ENCODE results near the gene BAIAP2L2. TPM values are rescaled to one million over a fixed set of nuclear protein-coding genes. Genes with fewer than 3 reads are reported as not detected.

Gene BAIAP2L2
- total and polyA plus RNA-seq, 12 donors, result 0.09 to 6.0 (median 0.55) TPM; not detected in 1

DNA sequence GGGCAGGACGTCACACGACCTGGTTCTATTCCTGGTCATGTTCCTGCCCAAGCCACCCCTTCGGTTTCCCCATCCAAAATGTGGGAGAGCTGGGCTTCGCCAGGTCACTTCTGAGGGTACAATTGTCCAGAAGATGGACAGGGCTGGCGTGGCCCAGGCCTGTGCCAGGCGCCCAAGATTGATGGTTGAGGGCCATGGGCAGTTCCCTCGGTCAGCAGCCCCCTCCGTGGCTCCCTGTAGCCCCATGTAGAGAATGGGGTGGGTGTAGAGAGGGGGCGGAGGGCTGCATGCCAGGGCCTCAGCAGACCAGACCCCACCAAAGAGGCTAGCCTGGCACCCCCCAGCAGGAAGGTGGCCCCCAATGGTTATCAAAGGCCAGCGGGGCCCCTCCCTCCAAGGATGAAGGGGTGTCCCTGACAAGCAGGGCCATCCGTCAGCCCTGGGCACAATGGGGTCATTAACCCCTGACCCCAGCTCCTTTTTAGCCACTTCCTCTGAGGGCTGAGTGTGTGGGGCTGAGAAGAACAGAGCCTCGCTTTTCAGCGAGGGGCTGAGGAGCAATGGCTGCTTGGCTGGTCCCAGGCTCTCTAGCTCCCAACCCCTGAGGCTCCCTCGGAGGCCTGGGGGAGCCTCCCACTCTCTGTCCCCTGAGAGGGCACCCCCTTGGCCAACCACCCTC is 64.3 kb downstream of the BAIAP2L2 start:
- intact Hi-C loops (cut with DNase I), result no loop called here
- DNase-seq, result no peak
- TF ChIP-seq CTCF (IDR thresholded peaks at IDR 0.05) (no peak), POLR2A (IDR thresholded peaks at IDR 0.05) (no peak)
- Histone ChIP-seq H3K27ac (no peak overlapping the region), H3K4me1 (replicated peaks in 1 of 2) (no peaks in the 10 kb centered on the region), H3K36me3 (replicated peaks in 1 of 2) (no peaks in the 10 kb centered on the region), H3K9me3 (replicated peaks in 1 of 3) (no peaks in the 10 kb centered on the region), H3K27me3 (no peaks in the 10 kb centered on the region), H3K4me3 (no peak overlapping the region)
- WGBS, 4 donors, result 76 to 86% (median 78%) methylated on average over 7 to 14 of the region's 14 CpGs

DNA sequence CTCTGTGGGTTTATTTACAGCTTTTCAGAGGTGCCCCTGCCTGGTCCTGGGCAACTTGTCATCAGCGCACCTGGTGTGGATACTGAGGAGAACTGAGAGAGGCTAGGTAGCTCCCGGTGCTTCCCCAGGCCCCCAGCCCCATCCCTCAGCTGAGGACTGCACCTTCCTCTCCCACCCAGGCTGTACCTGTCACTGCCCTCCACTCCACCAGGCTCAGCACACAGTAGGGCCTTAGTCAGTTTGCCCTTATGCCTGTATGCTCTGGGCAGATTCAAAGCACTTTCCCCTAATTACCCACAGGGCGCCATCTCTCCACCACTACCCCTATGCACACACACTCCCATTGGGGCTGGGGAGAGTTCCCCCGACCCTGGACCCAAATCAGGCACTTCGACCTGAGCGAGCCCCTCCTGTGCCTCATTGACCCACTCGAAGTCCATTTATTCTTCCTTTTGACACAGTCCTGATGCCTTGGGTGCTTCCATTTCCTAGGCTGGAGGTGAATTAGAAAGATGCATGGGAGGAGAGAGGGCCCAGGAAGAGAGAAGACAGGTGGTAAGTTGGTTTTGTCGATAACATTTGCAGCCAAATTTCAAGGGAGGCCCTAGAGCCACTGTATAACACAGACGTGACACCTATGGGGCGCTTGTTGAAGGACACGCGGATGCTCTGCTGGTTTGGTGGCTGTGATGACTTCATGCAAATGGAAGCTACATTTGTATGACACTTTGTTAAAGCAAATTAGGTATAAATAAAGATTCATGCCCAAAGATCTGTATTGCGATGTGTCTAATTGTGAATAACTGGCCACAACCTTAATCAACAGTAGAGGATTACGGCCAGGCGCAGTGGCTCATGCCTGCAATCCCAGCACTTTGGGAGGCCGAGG is 67.1 kb downstream of the BAIAP2L2 start:
- no peaks in the 10 kb centered on the region for H3K9me3 ChIP-seq (replicated peaks in 1 of 3)
- no peaks in the 10 kb centered on the region for H3K27me3 ChIP-seq
- no peak overlapping the region for H3K4me3 ChIP-seq
- WGBS, 4 donors, result 89 to 96% (median 90%) methylated on average over 14 to 16 of the region's 16 CpGs
- no peak overlapping the region for H3K27ac ChIP-seq
- no peak for TF ChIP-seq POLR2A (IDR thresholded peaks at IDR 0.05)
- no peak for TF ChIP-seq CTCF (IDR thresholded peaks at IDR 0.05)
- DNase-seq, result no peak
- intact Hi-C loops (cut with DNase I), result no loop called here
- H3K36me3 ChIP-seq (replicated peaks in 1 of 2), result no peaks in the 10 kb centered on the region
- no peaks in the 10 kb centered on the region for H3K4me1 ChIP-seq (replicated peaks in 1 of 2)

GRCh38 chr22:38042488-38042790 is 68.0 kb downstream of the BAIAP2L2 start:
- Histone ChIP-seq H3K4me1 (replicated peaks in 1 of 2) (no peaks in the 10 kb centered on the region), H3K36me3 (replicated peaks in 1 of 2) (no peaks in the 10 kb centered on the region), H3K27me3 (no peaks in the 10 kb centered on the region), H3K4me3 (no peak overlapping the region), H3K27ac (peak overlapping the region in 1 of 5 donors; percentile 12), H3K9me3 (replicated peaks in 1 of 3) (no peaks in the 10 kb centered on the region)
- intact Hi-C loops (cut with DNase I), result no loop called here
- TF ChIP-seq CTCF (IDR thresholded peaks at IDR 0.05) (no peak), POLR2A (IDR thresholded peaks at IDR 0.05) (no peak)
- 61 to 85% (median 73%) methylated on average over 1 of the region's 1 CpG for WGBS, 4 donors
- DNase-seq, result no peak

- Histone ChIP-seq H3K4me1 (replicated peaks in 1 of 2) (no peaks in the 10 kb centered on the region), H3K27me3 (no peaks in the 10 kb centered on the region), H3K4me3 (no peak overlapping the region), H3K9me3 (replicated peaks in 1 of 3) (no peaks in the 10 kb centered on the region), H3K36me3 (replicated peaks in 1 of 2) (no peaks in the 10 kb centered on the region), H3K27ac (no peak overlapping the region)
- DNase-seq, result no peak
- no peak for TF ChIP-seq POLR2A (IDR thresholded peaks at IDR 0.05)
- no peak for TF ChIP-seq CTCF (IDR thresholded peaks at IDR 0.05)
- 59 to 86% (median 82%) methylated on average over 2 to 5 of the region's 5 CpGs for WGBS, 4 donors
- intact Hi-C loops (cut with DNase I), result no loop called here
Observed at GRCh38 chr22:38041760-38042487, 68.6 kb downstream of the BAIAP2L2 start.
